ENCODE data around the gene URGCP.
A peak's percentile ranks its signal among the peaks of the same experiment; 100 is the strongest.

GRCh38 chr7:43925984-43926797 lies 19.8 kb upstream of the URGCP start, which contains the start of gene UBE2D4:
- TF ChIP-seq CTCF (IDR thresholded peaks at IDR 0.05 in 4 of 5, conservative IDR thresholded peaks at IDR 0.05 in 1 of 5) (no peak), POLR2A (IDR thresholded peaks at IDR 0.05) (peak; percentile 97 to 98)

Data from gastrocnemius medialis (tissue), 4 donors.